Measurements from ENCODE around the gene TPP2.

DNA sequence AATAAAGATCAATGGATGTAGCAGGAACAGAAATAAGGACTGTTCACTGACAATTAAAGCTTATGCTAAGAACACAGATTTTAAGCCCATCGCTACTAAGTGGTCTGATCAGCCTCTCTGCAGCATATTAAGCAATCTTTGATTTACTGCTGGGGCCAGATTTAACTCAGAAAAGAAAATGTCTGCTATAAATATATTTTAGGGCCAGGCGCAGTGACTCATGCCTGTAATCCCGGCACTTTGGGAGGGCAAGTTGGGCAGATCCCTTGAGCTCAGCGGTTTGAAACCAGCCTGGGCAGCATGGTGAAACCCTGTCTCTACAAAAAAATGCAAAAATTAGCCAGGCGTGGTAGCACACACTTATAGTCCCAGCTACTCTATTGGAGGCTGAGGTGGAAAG, 55.1 kb downstream of the TPP2 start:
- TF ChIP-seq, protein P1, sequence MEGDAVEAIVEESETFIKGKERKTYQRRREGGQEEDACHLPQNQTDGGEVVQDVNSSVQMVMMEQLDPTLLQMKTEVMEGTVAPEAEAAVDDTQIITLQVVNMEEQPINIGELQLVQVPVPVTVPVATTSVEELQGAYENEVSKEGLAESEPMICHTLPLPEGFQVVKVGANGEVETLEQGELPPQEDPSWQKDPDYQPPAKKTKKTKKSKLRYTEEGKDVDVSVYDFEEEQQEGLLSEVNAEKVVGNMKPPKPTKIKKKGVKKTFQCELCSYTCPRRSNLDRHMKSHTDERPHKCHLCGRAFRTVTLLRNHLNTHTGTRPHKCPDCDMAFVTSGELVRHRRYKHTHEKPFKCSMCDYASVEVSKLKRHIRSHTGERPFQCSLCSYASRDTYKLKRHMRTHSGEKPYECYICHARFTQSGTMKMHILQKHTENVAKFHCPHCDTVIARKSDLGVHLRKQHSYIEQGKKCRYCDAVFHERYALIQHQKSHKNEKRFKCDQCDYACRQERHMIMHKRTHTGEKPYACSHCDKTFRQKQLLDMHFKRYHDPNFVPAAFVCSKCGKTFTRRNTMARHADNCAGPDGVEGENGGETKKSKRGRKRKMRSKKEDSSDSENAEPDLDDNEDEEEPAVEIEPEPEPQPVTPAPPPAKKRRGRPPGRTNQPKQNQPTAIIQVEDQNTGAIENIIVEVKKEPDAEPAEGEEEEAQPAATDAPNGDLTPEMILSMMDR (IDR thresholded peaks at IDR 0.05) = no peak
- TF ChIP-seq POLR2A (IDR thresholded peaks at IDR 0.05) = no peak

Data from esophagus squamous epithelium (tissue), 4 donors.